Measurements from ENCODE around the gene CBFB.

DNA sequence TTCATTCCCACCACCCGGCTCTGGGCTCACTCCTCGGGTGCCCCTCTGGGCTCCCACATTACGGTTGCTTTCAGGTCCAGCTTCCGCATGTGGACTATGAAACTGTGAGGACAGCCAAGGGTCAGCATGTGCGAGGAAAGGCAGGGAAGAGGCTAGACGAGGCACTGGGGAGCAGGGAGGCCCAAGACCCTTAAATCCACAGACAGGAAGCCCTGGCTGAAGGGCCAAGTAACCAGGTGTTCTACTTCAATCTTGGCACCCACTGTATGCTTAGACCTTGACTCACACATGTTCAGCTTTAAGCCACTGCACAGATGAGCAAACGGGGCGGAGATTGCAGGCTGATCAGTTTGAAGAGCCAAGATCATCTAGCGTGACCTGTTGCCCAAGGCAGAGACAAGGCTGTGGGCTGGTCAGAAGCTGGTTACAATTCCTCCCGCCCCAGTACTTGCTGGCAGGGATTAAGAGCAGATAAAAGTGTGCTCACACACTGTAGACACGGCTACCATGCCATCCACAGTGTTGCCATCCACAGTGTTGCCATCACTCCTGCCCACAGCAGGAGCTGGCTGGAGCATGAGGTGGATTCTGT, 40.7 kb upstream of the CBFB start, which contains the start of gene CES4A:
- TF ChIP-seq, protein P1, sequence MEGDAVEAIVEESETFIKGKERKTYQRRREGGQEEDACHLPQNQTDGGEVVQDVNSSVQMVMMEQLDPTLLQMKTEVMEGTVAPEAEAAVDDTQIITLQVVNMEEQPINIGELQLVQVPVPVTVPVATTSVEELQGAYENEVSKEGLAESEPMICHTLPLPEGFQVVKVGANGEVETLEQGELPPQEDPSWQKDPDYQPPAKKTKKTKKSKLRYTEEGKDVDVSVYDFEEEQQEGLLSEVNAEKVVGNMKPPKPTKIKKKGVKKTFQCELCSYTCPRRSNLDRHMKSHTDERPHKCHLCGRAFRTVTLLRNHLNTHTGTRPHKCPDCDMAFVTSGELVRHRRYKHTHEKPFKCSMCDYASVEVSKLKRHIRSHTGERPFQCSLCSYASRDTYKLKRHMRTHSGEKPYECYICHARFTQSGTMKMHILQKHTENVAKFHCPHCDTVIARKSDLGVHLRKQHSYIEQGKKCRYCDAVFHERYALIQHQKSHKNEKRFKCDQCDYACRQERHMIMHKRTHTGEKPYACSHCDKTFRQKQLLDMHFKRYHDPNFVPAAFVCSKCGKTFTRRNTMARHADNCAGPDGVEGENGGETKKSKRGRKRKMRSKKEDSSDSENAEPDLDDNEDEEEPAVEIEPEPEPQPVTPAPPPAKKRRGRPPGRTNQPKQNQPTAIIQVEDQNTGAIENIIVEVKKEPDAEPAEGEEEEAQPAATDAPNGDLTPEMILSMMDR (IDR thresholded peaks at IDR 0.05; ENCODE audit: borderline replicate concordance, extremely low read depth, low read length, poor library complexity, severe bottlenecking): no peak
- no peak for TF ChIP-seq EZH2 (IDR thresholded peaks at IDR 0.05; ENCODE audit: borderline replicate concordance, low read depth, low read length, severe bottlenecking)
